GM18858 (cell line): ENCODE results near the gene WSB1.
"Not testable (repeated sequence)": the region's sequence is repeated elsewhere in the genome, so short reads cannot be mapped to it uniquely, and the experiment has no call there.

Experiments used
- ATAC-seq: cut with Tn5 transposase; IDR thresholded peaks from one replicate; pipeline ENCODE4 v1.9.1; 2021; ENCODE audit not compliant: unreplicated experiment

The WSB1 gene

GRCh38 chr17:27279132-27279531 is 14.8 kb upstream of the WSB1 start:
- not testable (repeated sequence) for ATAC-seq

- ATAC-seq = no peak
Observed at GRCh38 chr17:27280527-27280926, 13.4 kb upstream of the WSB1 start.

- no peak for ATAC-seq
Observed at GRCh38 chr17:27281438-27281837, 12.5 kb upstream of the WSB1 start.

- peak; percentile 73 for ATAC-seq
Observed at GRCh38 chr17:27282054-27282551, 11.8 kb upstream of the WSB1 start.

GRCh38 chr17:27283060-27283459 is 10.9 kb upstream of the WSB1 start:
- ATAC-seq = no peak

GRCh38 chr17:27283751-27284150 is 10.2 kb upstream of the WSB1 start:
- ATAC-seq = no peak

- no peak for ATAC-seq
Observed at GRCh38 chr17:27284811-27285415, 9.0 kb upstream of the WSB1 start.

GRCh38 chr17:27285516-27285915 is 8.4 kb upstream of the WSB1 start:
- no peak for ATAC-seq

- ATAC-seq = no peak
Observed at GRCh38 chr17:27288183-27288582, 5.7 kb upstream of the WSB1 start.

GRCh38 chr17:27289856-27290255 is 4.1 kb upstream of the WSB1 start:
- no peak for ATAC-seq

- no peak for ATAC-seq
Observed at GRCh38 chr17:27290916-27291598, 2.9 kb upstream of the WSB1 start.

GRCh38 chr17:27293359-27293897 is 486 bp upstream of the WSB1 start:
- ATAC-seq = no peak

GRCh38 chr17:27294689-27295630 is 1.0 kb downstream of the WSB1 start:
- peak; percentile 45 for ATAC-seq

GRCh38 chr17:27295945-27296344 is 2.0 kb downstream of the WSB1 start:
- ATAC-seq = no peak

- no peak for ATAC-seq
Observed at GRCh38 chr17:27296428-27296979, 2.6 kb downstream of the WSB1 start.

GRCh38 chr17:27299384-27300049 is 5.6 kb downstream of the WSB1 start:
- ATAC-seq = peak; percentile 32

GRCh38 chr17:27303734-27304133 is 9.8 kb downstream of the WSB1 start:
- no peak for ATAC-seq

GRCh38 chr17:27306276-27306835 is 12.4 kb downstream of the WSB1 start:
- ATAC-seq = no peak

- no peak for ATAC-seq
Observed at GRCh38 chr17:27310565-27311110, 16.7 kb downstream of the WSB1 start.

GRCh38 chr17:27313301-27313700 is 19.4 kb downstream of the WSB1 start:
- ATAC-seq = no peak
